ENCODE results near the gene REEP1.

DNA sequence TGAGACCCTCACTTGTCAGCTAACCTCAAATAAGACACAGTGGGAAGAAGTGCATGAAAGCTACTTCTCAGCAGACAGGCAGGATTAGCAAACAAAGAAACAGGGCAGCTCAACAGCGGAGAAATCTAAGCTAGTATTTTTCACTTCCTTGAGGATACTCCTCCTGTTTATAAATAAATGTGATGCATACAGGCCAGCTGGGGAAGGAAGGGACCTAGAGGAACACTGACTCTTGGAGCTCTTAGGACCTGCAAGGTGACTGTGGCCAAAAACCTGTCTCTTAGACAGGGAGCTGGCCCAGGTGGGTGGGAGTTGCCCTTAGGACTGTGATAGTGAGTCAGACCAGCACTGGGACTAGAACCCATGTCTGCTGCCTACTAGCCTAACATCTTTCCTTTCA, 4.8 kb downstream of the REEP1 start:
- TF ChIP-seq CTCF (conservative IDR thresholded peaks at IDR 0.05), result no peak
- TF ChIP-seq EZH2 (IDR thresholded peaks at IDR 0.05; ENCODE audit: low read depth), result no peak

All from PC-9 (cell line).